KMS-11 (cell line): ENCODE results near the gene CXCL6.

ENCODE experiments used
- H2AFZ ChIP-seq: fragments of 200-600 bp; sonication (generic); 2 replicates; pipeline ENCODE4 v1.6.1; 2016; ENCODE audit warnings: antibody characterized with exemption, mixed run types, low read depth
- H3K27ac ChIP-seq: fragments of 200-600 bp; sonication (generic); 2 replicates; pipeline ENCODE4 v1.6.1; 2016; ENCODE audit warnings: mild to moderate bottlenecking, mixed run types
- H3K27me3 ChIP-seq: fragments of 200-600 bp; sonication (generic); 2 replicates; pipeline ENCODE4 v1.6.1; 2017; ENCODE audit warnings: mild to moderate bottlenecking, low read depth, mixed run types, moderate library complexity; ENCODE audit not compliant: insufficient read depth
- H3K36me3 ChIP-seq: fragments of 200-600 bp; sonication (generic); 2 replicates; pipeline ENCODE4 v1.6.1; 2017; ENCODE audit warnings: mild to moderate bottlenecking, mixed run types; ENCODE audit not compliant: insufficient read depth
- H3K4me1 ChIP-seq: fragments of 200-600 bp; sonication (generic); 2 replicates; pipeline ENCODE4 v1.6.1; 2016; ENCODE audit warnings: mild to moderate bottlenecking, low read depth, mixed run types; ENCODE audit not compliant: poor library complexity, severe bottlenecking
- H3K4me2 ChIP-seq: fragments of 200-600 bp; sonication (generic); 2 replicates; pipeline ENCODE4 v1.7.0; 2016; ENCODE audit warnings: mild to moderate bottlenecking, mixed run types
- H3K4me3 ChIP-seq: fragments of 200-600 bp; sonication (generic); IDR thresholded peaks from 2 replicates; pipeline ENCODE4 v1.6.1; 2017; ENCODE audit warnings: low read depth, low read length, mixed read lengths; ENCODE audit not compliant: insufficient read depth
- H3K79me2 ChIP-seq: fragments of 200-600 bp; sonication (generic); 2 replicates; pipeline ENCODE4 v1.6.1; 2016; ENCODE audit warnings: low read depth, mixed run types; ENCODE audit not compliant: insufficient read depth
- H3K9ac ChIP-seq: fragments of 200-600 bp; sonication (generic); 2 replicates; pipeline ENCODE4 v1.6.1; 2016; ENCODE audit warnings: mild to moderate bottlenecking, mixed run types
- H4K20me1 ChIP-seq: fragments of 200-600 bp; sonication (generic); 2 replicates; pipeline ENCODE4 v1.6.1; 2016; ENCODE audit warnings: mild to moderate bottlenecking, mixed run types; ENCODE audit not compliant: insufficient read depth
- TF ChIP-seq, protein P1 (sequence below): fragments of 200-600 bp; sonication (generic); conservative IDR thresholded peaks from 2 replicates; pipeline ENCODE4 v1.6.1; 2017; ENCODE audit warnings: low read depth, mild to moderate bottlenecking, antibody characterized with exemption, low read length, moderate library complexity, mixed read lengths

Gene CXCL6

DNA sequence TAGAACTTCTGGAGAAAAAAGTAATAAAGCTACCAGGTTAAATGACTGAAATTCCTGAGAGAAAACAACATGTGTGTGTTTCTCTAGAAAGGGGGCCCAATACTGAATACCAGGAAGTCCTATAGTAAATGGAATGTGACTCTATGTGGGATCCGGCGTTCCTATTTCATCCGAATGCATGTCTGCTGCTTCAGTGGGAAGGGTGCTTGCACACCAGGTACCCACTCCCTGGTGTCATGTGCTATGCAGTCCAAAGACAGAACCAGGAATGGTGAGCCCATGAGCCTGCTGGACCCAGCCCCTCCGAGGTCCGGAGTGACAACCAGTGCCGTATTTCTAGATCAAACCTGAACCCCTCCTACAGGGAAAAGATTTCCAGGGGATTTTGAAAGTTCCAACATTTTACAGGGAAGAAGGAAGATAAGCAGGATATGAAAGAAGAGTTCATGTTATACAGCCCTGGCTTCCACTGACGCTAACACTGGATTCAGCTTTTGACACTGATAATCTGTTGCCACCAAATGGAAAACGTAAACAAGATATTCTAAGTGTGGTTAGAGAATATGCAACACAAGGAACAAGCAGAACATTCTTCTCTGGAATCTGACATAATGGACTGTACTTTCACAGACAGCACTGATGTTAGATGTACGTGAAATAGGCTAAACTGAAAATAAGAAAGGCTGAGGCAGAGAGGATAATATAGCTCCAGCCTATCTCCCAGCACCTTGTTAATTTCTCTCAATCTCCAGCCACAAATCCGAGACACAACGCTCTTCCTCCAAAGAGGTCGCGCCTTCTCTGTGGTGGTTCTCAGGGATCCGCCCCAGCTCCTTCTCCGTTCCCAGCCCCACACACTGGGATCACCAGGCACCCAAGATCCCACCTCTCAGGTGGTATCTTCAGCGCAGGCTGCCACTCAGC, 32.0 kb downstream of the CXCL6 start:
- no peak overlapping the region for H3K27ac ChIP-seq
- no peak overlapping the region for H2AFZ ChIP-seq
- TF ChIP-seq, protein P1, sequence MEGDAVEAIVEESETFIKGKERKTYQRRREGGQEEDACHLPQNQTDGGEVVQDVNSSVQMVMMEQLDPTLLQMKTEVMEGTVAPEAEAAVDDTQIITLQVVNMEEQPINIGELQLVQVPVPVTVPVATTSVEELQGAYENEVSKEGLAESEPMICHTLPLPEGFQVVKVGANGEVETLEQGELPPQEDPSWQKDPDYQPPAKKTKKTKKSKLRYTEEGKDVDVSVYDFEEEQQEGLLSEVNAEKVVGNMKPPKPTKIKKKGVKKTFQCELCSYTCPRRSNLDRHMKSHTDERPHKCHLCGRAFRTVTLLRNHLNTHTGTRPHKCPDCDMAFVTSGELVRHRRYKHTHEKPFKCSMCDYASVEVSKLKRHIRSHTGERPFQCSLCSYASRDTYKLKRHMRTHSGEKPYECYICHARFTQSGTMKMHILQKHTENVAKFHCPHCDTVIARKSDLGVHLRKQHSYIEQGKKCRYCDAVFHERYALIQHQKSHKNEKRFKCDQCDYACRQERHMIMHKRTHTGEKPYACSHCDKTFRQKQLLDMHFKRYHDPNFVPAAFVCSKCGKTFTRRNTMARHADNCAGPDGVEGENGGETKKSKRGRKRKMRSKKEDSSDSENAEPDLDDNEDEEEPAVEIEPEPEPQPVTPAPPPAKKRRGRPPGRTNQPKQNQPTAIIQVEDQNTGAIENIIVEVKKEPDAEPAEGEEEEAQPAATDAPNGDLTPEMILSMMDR = no peak
- H3K4me1 ChIP-seq = peaks cover 9% of the 10 kb centered on the region
- no peak overlapping the region for H3K4me2 ChIP-seq
- no peak overlapping the region for H3K4me3 ChIP-seq
- H3K79me2 ChIP-seq = no peaks in the 10 kb centered on the region
- no peaks in the 10 kb centered on the region for H3K36me3 ChIP-seq
- H3K9ac ChIP-seq = no peak overlapping the region
- no peaks in the 10 kb centered on the region for H3K27me3 ChIP-seq
- H4K20me1 ChIP-seq = no peaks in the 10 kb centered on the region

DNA sequence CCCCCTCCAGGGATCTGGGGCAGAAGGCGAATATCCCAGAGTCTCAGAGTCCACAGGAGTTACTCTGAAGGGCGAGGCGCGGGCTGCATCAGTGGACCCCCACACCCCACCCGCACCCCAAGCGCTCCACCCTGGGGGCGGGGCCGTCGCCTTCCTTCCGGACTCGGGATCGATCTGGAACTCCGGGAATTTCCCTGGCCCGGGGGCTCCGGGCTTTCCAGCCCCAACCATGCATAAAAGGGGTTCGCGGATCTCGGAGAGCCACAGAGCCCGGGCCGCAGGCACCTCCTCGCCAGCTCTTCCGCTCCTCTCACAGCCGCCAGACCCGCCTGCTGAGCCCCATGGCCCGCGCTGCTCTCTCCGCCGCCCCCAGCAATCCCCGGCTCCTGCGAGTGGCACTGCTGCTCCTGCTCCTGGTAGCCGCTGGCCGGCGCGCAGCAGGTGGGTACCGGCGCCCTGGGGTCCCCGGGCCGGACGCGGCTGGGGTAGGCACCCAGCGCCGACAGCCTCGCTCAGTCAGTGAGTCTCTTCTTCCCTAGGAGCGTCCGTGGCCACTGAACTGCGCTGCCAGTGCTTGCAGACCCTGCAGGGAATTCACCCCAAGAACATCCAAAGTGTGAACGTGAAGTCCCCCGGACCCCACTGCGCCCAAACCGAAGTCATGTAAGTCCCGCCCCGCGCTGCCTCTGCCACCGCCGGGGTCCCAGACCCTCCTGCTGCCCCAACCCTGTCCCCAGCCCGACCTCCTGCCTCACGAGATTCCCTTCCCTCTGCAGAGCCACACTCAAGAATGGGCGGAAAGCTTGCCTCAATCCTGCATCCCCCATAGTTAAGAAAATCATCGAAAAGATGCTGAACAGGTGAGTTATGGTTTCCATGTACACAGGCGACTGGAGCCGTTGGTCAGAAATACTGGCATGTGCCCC, 32.9 kb downstream of the CXCL6 start, which contains the start of gene CXCL1:
Gene CXCL1, plus strand, starts transcription at position 264 of the 926 bp plus-strand sequence. Its CDS starts 78 bp downstream, at position 342.
- Histone ChIP-seq H3K27me3 (no peaks in the 10 kb centered on the region), H3K9ac (no peak within 1 kb of the TSS), H3K4me1 (peaks cover 6% of the 10 kb centered on the region), H2AFZ (no peak within 1 kb of the TSS), H4K20me1 (no peaks in the 10 kb centered on the region), H3K4me2 (no peak within 1 kb of the TSS), H3K79me2 (no peaks in the 10 kb centered on the region), H3K4me3 (no peak within 1 kb of the TSS), H3K36me3 (no peaks in the 10 kb centered on the region), H3K27ac (no peak within 1 kb of the TSS)
- TF ChIP-seq, protein P1 = no peak

DNA sequence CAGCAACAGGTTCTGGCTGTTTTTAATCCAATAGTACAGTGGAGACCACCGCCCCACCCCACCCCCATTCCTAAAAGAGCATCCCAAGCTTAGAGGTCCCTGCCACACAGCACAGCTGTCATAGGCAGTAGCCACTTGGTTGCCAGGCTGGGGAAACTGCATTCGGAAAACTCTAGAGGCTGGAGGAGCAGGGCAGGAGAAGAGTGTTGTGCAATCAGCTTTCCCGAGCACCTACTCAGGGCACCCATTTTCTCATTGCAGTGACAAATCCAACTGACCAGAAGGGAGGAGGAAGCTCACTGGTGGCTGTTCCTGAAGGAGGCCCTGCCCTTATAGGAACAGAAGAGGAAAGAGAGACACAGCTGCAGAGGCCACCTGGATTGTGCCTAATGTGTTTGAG, 33.8 kb downstream of the CXCL6 start:
- Histone ChIP-seq H3K27ac (no peak overlapping the region), H3K4me3 (no peak overlapping the region), H3K4me1 (no peaks in the 10 kb centered on the region), H2AFZ (no peak overlapping the region), H4K20me1 (no peaks in the 10 kb centered on the region), H3K79me2 (no peaks in the 10 kb centered on the region), H3K36me3 (no peaks in the 10 kb centered on the region), H3K27me3 (no peaks in the 10 kb centered on the region), H3K9ac (no peak overlapping the region), H3K4me2 (no peak overlapping the region)
- TF ChIP-seq, protein P1 = no peak

DNA sequence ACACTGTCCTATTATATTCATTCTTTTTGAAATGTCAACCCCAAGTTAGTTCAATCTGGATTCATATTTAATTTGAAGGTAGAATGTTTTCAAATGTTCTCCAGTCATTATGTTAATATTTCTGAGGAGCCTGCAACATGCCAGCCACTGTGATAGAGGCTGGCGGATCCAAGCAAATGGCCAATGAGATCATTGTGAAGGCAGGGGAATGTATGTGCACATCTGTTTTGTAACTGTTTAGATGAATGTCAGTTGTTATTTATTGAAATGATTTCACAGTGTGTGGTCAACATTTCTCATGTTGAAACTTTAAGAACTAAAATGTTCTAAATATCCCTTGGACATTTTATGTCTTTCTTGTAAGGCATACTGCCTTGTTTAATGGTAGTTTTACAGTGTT, 34.3 kb downstream of the CXCL6 start:
- Histone ChIP-seq H3K4me1 (no peaks in the 10 kb centered on the region), H3K4me3 (no peak overlapping the region)

More for the DNA sequence above, 34.3 kb downstream of the CXCL6 start:
- Histone ChIP-seq H3K27me3 (no peaks in the 10 kb centered on the region), H4K20me1 (no peaks in the 10 kb centered on the region), H3K9ac (no peak overlapping the region), H3K79me2 (no peaks in the 10 kb centered on the region), H3K4me2 (no peak overlapping the region), H3K36me3 (no peaks in the 10 kb centered on the region), H3K27ac (no peak overlapping the region), H2AFZ (no peak overlapping the region)
- TF ChIP-seq, protein P1 = no peak
